HG02840 (cell line): ENCODE measurements around the gene GPAM.
A peak's percentile ranks its signal among the peaks of the same experiment; 100 is the strongest.
"Not testable (repeated sequence)": the region's sequence is repeated elsewhere in the genome, so short reads cannot be mapped to it uniquely, and the experiment has no call there.

Experiments used
- ATAC-seq: cut with Tn5 transposase; IDR thresholded peaks from one replicate; pipeline ENCODE4 v1.9.1; 2021; ENCODE audit warnings: mild to moderate bottlenecking, moderate library complexity, moderate number of reproducible peaks; ENCODE audit not compliant: unreplicated experiment, low FRiP score

Gene GPAM

DNA sequence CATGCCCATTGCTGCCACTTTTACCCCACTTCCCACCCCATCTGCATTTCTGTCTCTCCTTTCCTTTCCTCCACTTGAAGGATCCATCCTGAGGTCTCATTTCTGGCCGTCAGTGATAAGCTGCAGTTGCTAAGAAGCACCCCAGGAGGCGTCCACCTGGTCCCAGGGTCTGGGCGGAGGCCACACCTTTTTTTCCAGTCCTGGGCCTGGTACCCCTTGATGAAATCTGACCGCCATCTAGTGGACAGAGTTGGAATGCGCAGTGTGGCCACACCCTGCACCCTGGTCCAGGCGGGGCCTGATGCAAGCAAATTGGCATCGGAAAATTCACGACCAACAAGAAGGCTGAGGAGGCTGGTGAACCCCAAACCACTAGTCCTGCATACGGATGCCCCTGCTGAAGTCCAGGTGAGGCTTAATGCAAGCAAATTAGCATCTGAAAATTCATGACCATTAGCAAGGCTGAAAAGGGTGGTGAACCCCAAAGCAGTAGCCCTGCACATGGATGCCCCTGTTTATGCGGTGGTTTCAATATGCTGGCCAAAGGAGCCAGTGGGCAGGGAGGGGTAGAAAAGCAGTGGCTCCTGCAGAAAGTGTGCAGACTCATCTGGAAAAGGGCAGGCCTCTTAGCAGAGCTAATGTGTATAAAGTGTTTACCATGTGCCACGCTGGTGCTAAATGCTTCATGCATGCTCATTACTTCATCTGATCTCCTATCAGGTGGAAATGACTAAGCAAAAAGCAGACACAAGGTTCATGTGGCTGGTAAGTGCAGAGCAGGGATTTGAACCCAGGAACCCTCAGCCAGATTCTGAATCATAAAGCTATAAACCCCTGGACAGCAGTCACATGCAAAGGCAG is 43.2 kb downstream of the GPAM start:
- peak; percentile 98 for ATAC-seq

DNA sequence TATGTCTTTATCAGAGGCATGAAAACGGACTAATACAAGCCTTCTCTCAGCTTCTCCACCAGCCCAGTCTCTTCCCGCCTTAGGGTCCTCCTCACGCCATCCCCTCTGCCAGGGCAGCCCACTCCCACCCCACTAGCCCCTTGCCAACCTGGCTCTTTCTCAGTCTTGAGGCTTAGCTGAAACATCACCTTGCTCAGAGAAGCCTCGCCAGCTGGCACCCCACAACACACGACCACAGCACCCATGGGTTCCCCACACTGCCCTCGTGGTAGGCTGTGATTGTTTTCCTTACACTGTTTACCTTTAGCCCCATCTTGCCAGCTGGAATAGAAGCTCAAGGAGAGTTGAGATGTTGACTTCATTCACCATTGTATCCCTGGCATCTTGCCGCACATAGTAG is 44.4 kb downstream of the GPAM start:
- no peak for ATAC-seq

DNA sequence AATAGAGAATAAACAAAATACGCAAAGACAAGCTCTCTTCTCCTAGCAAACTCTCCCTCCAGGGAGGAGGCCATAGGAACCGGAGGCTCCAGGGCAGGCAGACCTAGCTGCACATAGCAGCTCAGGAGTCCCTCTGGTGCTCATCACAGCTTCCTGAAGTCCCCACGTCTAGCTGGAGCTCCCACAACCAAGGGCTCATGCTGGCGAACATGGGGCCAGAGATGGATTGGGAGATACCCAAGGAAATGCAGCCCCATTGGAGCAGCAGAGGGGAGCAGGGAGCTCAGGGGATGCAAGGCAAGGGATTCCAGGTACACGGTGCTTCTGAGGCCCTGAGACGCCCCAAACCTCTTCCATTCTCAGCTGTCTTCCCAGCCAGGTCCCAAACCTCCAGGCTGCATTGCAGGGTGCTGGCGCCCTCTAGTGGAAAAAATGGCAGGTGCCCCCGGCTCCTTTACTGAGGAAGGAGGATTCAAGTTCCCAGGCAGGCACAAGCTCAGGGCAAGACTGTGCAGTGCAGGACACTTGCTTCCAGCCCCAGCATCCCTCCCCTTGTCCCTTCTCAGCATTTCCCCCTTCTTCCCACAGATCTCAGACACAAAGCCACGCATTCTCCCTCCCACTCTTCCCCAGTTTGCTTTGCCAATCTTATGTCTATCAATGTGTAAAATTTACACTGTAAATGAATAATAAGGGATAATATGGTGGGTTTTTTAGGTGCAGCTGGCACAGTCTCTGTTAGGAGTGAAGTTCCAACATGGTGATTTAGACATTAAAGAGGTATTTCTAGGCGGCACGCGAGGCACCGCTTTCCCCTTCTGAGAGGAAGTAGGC is 46.2 kb downstream of the GPAM start:
- no peak for ATAC-seq

DNA sequence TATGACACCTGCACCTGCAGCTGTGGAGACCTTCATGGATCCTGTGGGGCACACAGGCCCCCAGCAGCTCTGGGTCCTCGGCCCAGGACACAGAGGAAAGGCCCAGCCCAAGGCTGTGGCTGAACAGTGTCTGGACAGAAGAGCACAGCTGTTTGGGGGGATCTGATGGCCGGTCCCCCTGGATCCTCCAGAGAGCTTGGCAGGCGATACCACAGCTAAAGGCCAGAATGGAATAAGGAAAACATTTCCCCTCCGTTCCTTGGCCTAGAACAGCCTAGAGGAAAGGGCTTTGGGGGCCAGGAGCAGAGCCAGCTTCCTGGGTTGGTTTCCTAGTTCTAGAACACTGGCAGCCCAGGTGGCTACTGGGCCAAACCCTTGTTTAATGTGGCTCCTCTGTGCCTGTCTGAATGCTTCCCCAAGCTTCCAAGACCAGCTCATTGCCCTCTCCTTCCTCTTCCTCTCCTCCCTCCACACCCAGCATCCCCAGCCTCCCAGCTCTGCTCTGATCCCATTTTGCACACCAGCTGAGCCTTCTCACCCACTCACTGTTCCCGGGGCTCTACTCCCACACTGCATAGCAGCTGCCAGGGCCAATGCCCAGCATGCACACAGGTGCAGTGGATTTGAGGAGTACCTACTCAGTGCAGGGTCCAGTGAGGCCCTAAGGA is 46.9 kb downstream of the GPAM start:
- ATAC-seq: no peak

DNA sequence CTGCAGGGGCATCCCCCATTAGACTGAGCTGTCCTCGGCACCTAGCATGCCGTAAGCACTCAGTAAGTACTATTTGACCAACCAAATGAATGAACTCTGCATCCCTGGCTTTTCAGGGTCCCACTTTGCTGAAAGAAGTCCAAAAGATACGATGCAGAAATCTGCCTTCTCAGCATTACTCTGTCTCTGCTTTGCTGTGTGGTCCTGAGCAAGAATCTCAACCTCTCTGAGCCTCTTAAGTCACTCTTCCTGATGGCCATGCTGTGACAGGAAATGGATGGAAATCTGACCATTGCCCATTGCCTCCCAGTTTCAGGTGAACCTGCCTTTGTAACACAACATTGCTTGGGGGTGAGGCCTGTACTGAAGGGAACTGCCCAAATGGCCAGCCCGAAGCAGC is 48.0 kb downstream of the GPAM start:
- no peak for ATAC-seq

DNA sequence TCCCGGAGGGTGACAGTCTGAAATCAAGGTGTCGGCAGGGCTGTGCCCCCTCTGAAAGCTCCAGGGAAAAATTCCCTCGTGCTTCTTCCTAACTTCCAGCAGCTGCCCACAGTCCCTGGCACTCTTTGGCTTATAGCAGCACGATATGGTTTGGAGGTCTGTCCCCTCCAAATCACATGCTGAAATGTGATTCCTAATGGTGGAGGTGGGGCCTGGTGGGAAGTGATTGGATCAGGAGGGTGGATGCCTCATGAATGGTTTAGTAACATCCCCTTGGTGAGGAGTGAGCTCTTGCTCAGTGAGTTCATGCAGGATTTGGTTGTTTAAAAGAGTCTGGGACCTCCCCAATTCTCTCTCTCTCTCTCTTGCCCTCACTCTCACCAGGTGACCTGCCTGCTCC is 51.1 kb downstream of the GPAM start:
- ATAC-seq: no peak

DNA sequence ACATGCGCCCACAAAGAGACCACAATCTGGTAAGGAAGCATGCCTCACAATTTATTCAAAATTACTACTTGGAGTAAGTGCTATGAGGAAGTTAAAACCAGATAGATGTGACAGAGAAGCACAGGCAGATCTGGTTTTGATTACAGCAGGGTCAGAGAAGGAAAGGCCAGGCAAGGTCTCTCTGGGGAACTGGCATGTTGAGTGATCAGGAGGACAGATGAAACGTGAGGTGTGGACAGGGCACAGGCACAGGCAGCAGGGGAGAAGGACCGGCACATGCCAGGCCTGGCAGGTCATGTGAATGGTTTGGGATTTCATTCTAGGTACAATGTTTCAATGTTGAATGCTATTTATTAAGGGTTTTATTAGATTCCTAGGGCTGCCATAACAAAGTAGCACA is 51.6 kb downstream of the GPAM start:
- ATAC-seq: no peak

DNA sequence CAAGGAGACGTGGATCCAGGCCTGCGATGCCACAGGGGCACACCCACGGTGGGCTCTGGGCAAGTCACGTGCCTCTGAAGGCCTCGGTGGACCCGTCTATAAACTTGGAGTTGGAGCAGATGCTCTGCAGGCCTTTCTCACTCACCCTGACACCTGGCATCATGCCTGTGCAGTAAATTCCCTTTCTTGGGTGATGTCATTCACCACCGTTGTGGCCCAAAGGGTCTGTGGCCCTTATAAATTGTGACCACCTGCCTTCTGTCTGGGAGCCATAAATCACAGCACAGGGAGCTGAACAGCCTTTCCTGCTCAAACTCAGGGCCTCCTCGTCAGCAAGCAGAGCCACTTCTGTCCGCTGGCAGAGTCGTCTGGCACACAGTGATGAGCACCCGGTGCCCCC is 52.2 kb downstream of the GPAM start:
- no peak for ATAC-seq

DNA sequence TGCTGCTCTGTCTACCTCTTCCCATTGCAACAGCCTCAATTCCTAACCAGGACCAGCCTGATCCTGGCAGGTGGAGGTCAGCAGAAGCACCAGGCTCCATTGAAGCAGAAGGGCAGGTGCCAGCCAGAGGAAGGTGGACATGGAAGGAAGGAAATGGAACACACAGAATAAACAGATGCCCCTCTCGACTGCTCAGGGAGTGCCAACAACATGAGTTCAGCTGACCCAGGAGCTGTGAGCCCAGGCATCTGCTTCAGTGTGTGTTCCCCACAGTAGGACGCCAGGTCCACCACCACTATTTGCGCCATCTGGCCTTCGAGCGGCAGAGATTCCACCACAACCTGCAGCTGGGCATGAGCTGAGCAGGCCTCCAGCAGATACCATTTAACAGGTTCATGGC is 56.7 kb downstream of the GPAM start:
- no peak for ATAC-seq

DNA sequence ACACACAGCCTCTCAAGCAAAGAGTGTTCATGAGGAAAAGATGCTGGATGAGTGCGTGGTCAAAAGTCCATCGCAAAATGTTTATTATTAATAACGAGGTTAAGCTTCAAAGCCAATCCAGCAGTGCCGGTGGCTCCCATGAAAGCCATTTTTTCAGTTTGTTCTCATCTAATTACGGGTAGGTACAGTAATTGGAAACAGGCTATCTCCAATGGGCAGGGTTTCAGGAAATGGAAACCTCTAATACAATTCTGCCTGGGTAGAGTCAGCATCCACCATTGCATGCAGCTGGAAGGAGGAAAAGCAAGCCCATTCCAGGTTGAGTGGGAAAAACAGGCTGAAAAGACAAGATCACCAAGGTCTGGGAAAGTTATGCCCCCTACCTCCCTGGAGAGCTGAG is 57.4 kb downstream of the GPAM start:
- ATAC-seq: no peak

DNA sequence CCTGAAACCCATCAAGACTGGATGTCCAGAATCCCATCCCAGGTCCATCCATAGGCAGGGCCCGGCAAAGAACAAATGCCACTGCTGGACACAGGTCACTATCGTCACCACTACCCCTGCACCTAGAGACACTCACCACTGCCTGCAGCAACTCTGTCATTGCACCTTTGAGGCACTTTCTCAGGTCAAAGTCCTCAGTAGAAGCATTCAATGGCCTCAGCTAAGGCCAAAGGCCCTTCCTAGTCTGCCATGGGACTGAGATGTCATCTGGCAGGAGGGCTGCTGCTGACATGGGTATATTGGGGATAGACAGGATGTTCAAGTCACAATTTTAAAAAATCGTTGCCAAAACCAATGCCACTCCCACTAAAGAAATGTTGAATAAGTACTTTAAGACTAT is 58.7 kb downstream of the GPAM start:
- ATAC-seq: no peak

DNA sequence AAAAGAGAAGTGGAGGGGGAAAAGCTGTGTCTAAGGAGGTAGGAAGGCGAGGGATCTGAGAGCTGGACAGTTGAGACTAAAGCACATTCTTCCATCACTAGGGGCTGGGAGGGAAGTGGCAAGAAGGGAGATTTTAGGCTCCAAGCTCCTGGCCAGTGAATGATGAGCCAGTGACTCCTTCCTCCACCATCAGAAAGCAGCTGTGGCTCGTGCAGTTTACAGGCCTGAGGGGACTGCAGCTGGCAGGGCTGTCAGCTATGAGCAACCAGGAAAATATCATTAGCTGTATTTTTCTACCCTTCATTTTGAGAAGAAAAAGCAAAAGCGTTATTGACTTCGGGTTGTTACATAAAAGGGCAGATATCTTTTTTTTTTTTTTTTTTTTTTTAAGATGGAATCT is 60.7 kb downstream of the GPAM start:
- ATAC-seq: no peak

DNA sequence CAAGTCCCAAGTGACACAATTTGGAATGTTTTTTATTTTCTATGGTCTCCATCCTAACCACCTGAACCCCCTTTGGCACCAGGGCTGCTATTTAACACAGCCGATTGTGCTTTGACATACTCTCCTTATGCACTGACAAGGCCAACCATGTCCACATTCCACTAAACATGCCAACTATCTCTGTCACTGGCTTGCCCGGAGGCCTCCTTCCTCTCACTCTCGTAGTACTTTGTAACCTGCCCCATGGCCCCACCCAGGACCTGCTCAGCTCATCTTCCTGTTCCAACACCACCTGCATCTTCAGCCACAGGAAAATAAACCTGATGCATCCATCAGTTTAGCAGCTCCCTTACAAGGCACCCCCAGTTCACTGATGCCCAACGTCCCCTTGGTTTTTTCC is 63.1 kb downstream of the GPAM start:
- ATAC-seq: no peak

DNA sequence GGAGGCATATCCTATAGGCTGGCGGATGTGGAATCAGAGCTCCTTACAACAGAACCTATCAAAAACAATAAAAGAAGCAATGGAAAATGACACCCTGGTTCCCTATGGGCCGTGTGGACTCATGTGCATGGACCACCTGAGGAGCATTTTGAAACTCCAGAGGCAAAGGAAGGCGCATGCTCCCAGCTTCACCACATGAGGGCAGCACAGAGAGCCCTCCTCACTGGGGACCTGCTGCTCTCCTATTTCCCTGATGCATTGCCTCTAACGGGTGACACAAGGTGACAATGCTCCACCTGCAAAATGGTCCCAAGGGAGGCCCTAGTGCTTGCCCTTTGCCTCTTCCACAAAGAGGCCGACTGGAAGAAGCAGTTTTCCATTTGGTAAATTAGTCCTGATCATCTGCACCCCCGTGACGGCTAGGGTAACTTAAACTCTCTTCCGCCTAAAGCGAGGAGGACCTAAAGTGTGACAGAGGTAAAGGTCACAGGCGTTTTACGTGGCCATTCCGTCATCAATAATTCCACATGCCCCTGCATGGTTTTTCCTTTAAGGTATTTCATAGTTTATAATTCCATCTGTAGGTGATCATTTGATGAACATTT is 67.7 kb downstream of the GPAM start:
- no peak for ATAC-seq

DNA sequence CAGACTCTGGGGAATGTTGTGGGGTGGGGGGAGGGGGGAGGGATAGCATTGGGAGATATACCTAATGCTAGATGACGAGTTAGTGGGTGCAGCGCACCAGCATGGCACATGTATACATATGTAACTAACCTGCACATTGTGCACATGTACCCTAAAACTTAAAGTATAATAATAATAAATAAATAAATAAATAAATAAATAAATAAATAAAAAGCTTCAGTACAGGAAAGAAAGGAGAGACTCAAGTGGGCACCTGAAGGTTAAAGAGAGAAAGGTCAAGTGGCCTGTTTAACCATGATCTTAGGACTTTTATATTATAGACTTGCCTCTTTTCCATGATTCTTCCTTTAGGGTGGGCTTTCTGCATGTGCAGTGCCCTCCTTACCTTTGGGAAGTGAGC is 73.8 kb downstream of the GPAM start:
- ATAC-seq: not testable (repeated sequence)
